Hematopoietic multipotent progenitor cell treated with erythropoietin and hydrocortisone succinate and interleukin-3 and kit ligand, for 8 days (in vitro differentiated cells): ENCODE measurements around the gene PANX1.
"Not testable (repeated sequence)": the region's sequence is repeated elsewhere in the genome, so short reads cannot be mapped to it uniquely, and the experiment has no call there.

Source experiments
- DNase-seq: peaks from one replicate; pipeline ENCODE4 v3.0.0-alpha.2; 2015

The PANX1 gene, protein sequence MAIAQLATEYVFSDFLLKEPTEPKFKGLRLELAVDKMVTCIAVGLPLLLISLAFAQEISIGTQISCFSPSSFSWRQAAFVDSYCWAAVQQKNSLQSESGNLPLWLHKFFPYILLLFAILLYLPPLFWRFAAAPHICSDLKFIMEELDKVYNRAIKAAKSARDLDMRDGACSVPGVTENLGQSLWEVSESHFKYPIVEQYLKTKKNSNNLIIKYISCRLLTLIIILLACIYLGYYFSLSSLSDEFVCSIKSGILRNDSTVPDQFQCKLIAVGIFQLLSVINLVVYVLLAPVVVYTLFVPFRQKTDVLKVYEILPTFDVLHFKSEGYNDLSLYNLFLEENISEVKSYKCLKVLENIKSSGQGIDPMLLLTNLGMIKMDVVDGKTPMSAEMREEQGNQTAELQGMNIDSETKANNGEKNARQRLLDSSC

DNA sequence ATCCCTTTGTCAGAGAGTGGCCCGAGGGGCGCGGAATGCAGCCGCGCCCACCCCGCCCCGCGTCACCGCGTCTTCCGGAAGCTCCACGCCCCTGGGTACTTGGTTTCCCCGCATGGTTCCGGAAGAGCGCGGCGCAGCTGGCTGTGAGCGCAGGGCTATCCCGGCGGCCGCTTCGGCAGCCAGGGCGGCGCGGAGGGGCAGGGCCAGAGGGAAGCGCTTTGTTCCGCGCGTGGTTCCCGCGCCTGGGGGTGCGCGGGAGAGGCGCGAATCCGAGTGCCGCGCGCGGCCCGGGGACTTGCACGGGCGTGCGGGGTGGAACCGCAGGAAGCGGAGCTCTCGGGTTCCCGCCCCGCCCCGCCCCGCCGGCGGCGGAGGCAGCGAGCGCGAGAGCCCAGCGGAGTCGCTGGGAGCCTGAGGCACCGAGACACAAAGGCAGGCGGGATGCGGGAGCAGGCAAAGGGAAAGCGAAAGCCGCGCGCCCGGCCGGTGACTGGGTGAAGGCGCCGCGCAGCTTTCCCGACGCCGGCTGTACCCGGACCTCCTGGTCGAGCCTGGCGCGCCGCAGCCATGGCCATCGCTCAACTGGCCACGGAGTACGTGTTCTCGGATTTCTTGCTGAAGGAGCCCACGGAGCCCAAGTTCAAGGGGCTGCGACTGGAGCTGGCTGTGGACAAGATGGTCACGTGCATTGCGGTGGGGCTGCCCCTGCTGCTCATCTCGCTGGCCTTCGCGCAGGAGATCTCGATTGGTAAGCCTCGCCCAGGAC is at the start of gene PANX1:
TSS of gene PANX1 (plus strand) at position 96 of the 766 bp plus-strand sequence. CDS start at position 568, 472 bp downstream.
- peak; percentile 73 for DNase-seq

DNA sequence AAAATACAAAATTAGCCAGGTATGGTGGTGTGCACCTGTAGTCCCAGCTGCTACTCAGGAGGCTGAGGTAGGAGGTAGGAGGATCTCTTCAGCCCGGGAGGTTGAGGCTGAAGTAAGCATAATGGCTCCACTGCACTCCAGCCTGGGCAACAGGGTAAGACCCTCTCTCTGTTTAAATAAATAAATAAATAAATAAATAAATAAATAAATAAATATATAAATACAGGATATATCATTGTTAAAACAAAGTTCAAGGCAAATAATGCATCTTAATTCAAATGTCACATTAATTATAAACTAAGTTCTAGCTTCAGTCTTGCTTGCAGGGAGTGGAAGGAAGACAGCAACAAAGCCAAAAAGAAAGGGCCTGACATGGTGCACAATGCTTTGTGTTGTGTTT is 44.5 kb upstream of the PANX1 start:
- DNase-seq = no peak

DNA sequence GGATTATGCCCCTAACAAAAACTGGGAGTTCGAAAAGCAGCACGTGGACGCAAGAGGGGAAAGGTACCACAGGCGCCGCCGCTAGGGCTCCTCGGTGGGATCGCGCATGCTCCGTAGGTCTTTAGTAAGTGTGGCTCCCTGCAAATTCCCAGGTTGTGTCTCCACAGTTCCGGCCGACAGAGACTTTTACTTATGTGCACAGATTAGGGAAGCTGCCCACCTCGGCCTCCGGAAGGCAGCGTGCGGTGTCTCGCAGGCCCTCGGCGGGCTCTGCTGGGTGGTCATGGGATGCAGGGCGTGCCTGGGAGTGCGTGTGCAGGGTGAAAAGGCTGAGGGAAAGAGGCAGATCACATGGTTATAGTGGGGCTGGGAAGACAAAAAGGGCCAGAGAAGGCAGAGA is 39.7 kb upstream of the PANX1 start:
- DNase-seq = no peak

DNA sequence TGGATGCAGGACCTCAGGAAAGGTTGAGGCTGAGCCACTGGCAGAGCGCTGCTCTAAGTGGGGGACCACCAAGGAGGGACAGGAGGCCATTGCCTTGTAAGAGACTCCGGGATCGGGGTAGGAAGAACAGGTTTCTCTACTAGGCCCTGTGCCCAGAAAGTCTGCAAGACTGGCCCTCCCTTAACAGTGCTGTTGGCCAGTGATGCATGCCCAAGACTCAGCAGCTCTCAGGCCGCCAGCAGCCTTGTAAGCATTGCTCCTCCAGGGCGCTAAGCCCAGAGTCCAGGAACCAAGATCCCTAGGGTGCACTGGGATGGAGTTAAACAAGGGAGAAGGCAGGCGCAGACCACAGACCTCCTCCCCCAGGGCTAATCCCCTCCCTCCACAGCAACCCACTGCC is 39.3 kb upstream of the PANX1 start:
- DNase-seq = no peak

DNA sequence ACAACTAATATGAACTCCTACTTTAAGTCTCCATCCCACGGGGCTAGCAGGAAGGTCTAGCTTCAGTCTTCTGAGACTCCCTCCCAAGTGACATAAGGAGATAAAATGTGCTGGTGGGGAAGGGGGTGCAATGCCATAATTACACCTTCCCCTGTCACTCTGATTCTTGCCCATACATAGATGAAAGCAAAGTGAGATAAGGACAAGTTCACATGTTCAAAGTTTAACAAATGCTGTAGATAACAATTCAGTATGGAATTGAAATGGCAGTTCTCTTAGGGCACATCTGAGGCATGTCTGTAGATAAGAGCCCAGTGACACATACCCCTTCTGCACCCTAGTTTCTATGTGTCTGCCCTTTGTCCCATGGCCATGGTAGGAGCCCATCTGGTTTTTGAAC is 38.2 kb upstream of the PANX1 start:
- peak; percentile 58 for DNase-seq

DNA sequence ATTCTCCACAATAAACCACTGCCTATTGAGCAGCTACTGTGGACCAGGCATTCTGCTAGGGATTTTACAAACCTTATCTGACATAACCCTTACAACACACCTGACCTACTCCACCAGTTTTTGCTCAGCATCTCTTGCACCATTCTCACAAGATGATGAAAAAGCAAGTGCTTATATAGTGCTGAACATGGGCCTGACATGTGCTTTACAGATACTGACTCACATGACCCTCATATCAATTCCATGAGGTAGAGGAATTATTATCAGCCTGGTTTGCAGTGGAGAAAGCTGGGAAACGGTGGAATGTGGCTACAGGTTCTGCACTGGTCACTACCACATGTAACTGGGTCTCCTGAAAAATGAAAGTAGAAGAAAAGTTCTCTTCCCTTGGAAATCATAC is 37.5 kb upstream of the PANX1 start:
- DNase-seq = no peak

DNA sequence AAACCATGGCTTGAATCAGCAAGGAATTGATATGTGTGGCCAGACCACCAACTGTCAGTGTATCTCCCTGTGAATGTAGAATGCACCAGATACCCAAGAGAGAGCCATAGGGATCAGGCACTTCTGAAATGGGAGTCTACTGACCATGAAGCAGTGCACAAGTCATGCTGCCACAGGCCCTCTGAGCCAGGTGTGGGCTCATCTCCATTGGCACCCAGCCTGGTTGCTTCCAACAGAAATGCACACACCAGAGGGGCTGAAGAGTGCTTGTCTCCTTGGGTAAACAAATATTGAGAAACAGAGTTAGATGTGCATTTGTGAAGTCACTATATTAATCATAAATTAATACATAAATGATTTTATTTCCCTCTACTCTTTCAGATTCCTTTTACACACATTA is 28.4 kb upstream of the PANX1 start:
- no peak for DNase-seq

DNA sequence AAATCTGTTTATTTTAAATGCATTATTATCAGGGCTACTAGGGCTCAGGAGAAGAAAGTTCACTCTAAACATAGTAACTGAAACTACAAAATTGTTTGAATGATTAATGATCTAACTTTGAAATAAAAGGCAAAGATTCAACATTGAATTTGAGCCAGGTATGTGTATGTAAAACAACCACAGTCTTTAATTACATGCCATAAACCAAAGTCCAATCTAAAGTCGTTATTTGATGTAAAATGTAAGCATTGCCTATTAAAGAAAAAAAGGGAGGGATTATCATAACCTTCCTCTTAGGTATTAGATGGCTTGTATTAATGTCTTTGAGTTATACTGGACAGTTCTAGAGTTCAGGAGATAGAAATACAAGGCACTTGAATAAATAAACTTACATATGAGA is 25.2 kb upstream of the PANX1 start:
- DNase-seq = no peak

DNA sequence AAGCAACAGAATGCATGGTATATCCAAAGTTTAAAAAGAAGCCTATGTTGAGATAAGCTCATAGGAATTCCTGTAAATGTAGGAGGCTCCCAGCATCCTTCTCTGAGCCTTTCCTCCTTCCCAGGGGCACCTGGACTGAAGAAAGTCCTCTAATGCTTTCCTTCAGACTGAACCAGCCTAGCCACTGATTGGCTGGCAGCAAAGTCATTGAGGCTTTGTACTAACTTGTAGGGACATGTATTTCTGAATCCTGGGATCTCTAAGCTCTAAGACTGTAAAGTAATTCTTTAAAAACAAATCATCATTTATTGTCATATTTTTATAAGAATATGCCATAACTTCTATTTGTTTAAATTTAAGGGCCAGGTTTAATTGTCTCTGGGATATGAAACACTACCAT is 23.9 kb upstream of the PANX1 start:
- no peak for DNase-seq

DNA sequence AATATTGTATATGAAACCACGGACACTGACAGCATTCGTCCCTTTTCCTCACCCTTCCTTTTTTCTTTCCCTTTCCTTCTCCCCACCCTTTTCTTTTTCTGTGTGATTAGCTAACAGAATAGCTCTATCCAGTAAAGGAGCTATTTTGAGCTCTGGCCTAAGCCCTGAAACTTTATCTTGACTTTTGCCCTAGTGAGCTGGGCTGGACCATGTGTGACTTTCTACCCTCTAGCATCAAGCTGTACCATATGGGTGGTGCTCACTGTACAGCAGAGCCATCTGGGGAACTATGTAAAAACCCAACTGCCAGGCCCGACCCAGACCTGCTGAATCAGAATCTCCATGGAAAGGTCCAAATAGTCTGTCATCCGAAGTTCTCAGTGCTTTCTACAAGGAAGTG is 21.9 kb upstream of the PANX1 start:
- no peak for DNase-seq

DNA sequence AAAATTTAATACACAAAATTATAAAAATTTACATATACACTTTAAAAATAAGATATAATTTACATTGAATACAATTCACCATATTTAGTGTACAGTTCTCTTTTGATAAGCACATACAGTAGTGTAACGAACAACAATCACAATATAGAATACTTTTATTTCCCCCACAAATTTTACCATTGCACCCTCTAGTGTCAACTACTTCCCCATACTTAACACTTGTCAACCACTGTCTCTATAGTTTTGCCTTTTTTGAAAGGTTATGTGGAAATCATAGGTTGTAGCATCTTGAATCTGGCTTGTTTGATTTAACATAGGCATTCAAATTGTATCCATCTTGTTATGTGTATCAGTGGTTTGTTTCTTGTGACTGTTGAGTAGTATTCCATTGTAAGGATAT is 21.3 kb upstream of the PANX1 start:
- peak; percentile 61 for DNase-seq

DNA sequence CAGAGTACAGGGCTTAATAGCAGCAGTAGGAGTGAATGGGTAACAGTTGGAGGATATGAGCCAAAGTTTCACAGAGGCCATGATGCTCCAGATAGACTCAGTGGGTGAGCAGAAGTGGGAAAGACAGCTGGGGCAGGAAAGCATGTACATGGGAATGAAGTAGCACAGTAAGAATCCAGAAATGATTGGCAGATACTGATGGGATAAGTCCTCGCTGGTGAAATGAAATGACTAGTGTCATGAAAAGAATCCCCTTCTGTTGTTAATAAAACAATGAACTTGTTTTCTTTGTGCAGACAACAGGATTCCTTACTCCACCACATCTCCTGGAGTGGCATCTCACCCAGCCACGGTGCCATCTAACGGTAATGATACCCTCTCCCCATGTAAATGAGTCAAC is 17.4 kb upstream of the PANX1 start:
- no peak for DNase-seq

DNA sequence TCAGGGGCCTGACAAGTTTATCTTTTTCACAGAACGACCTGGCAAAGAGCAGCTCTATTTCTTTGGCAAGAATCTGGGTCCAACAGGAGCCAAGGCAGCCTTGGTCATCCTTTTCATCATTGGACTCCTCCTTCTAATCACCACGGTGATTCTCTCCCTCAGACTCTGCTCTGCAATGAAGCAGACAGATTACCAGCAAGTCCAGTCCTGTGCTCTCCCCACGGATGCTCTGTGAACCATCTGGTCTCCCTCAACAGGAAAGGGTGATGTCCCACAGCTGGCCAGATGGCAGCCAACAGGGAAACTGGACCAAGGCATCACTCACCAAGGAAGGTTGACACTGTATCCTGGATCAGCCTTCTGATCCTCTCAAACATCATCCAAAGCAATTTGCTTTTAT is 17.0 kb upstream of the PANX1 start:
- no peak for DNase-seq

DNA sequence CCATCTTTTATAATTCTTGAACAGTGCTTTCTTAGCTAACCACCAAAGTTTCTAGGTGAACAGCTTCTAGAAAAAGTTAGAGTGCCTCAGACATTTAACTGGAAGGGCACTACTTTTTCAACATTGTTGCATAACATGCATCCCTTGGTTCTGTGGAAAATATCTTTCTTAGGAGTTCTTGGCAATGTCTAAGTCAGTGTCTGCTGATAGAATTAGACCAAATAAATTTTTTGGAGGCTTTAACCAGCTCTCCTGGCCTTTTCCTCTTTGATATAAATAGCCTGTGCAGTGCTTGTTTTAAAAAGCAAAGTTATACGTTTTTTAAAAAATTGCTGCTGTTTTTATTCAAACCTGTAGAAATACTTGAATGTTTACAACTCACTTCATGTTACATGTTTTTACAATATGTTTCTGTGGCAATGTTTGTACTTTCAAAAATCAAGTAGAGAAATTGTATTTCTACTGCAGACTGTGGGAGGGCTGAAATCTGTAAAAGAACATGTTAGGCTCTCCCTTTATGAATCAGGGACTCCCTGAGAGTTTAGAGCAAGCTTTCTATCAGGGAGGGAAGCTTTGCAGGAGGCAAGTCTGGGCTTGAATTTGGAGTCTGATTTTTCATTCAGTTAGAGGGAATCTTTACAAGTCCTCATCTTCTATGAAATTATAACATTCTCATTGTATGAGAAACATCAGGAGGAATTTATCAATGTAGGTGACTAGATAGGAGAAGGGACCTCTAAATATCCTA is 16.3 kb upstream of the PANX1 start:
- DNase-seq = no peak

DNA sequence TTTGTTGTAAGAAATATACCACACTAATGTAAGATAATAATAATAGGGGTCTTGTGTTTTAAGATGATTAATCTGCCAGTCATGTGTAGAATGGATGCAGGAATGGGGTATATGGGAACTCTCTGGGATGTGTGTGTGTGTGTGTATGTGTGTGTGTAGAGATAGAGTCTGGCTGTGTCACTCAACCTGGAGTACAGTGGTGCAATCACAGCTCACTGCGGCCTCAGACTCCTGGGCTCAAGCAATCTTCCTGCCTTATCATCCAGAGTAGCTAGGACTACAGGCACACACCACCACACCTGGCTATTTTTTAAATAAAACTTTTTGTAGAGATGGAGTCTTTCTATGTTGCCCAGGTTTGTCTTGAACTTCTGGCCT is 11.5 kb upstream of the PANX1 start:
- no peak for DNase-seq

DNA sequence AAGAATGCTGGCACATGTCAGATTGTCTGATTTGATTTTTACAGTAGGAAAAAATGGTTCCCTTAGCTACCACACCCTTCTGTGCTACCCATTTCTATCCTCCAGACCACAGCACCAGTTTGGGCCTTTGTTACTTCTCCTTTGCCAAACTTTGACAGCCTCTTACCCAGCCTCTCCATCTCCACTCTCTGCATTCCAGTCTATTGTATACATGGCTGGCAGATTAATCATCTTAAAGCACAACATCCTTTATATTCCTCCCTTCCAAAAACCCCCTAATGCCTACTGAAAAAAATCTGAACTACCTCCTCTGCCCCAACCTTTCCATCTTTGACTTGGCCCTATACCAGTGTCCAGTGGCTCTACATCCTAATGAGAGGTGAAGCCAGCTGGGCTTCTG is 10.8 kb upstream of the PANX1 start:
- DNase-seq = no peak

DNA sequence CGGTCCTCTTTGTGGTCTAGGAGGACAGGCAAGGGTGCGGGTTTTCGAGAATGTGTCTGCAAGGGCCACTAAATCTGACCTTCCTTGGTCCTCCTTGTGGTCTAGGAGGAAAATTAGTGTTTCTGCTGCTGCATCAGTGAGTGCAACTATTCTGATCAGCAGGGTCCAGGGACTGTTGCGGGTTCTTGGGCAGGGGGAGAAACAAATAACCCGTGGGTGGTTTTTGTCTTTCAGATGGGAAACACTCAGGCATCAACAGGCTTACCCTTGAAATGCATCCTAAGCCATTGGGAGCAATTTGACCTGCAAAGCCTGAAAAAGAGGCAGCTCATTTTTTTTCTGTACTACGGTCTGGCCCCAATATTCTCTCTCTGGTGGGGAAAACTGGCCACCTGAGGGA is 9.0 kb upstream of the PANX1 start:
- DNase-seq = not testable (repeated sequence)

DNA sequence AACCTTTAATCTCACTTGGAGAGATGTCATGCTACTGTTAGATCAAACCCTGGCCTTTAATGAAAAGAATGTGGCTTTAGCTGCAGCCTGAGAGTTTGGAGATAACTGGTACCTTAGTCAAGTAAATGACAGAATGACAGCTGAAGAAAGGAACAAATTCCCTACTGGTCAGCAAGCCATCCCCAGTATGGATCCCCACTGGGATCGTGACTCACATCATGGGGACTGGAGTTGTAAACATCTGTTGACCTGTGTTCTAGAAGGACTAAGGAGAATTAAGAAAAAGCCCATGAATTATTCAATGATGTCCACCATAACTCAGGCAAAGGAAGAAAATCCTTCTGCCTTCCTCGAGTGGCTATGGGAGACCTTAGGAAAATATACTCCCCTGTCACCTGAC is 8.1 kb upstream of the PANX1 start:
- DNase-seq = not testable (repeated sequence)

DNA sequence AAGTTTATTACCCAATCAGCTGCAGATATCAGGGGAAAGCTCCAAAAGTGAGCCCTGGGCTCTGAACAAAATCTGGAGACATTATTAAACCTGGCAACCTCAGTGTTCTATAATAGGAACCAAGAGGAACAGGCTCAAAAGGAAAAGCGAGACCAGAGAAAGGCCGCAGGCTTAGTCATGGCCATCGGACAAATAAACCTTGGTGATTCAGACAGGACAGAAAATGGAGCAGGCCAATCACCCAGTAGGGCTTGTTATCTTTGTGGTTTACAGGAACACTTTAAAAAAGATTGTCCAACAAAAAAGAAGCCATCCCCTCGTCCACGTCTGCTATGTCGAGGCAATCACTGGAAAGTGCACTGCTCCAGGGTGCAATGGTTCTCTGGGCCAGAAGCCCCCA is 7.7 kb upstream of the PANX1 start:
- no peak for DNase-seq

DNA sequence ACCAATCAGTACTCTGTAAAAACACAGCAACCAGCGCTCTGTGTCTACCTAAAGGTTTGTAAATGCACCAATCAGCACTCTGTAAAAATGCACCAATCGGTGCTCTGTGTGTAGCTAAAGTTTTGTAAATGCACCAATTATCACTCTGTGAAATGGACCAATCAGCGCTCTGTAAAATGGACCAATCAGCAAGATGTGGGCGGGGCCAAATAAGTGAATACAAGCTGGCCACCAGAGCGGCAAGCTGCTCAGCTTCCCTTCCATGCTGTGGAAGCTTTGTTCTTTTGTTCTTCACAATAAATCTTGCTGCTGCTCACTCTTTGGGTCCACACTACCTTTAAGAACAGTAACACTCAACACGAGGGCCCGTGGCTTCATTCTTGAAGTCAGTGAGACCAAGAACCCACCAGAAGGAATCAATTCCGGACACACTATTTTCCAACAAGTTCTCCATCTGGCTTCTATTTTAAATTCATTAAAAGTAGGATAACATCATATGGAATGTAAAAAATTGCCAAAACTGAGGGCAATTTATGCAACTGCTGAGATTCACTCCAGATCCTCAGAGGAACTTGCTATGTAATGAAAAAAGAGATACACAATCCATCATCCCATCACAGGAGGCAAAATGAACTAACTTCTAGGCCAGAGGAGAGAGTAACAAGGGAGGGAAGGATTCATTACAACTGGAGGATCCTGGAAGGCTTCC is 3.1 kb upstream of the PANX1 start:
- no peak for DNase-seq

DNA sequence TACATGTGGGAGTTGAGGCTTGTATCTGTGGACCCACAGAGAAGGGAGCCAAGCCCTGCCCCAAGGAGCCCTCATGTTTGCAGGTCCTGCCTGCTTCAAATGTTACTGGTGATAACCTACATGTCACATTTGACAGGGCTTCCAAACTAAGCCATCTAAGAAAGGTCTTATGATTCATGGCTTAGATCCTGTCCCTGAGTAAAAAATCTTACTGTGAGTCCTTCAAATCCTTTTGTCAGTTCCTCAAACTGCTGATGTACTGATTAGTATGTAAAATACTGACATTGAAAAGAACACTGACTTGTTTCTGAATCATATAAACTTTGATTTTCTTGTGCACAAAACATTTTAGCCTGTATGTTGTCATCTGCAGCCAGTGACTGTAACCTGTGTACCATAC is 1.0 kb upstream of the PANX1 start:
- no peak for DNase-seq

DNA sequence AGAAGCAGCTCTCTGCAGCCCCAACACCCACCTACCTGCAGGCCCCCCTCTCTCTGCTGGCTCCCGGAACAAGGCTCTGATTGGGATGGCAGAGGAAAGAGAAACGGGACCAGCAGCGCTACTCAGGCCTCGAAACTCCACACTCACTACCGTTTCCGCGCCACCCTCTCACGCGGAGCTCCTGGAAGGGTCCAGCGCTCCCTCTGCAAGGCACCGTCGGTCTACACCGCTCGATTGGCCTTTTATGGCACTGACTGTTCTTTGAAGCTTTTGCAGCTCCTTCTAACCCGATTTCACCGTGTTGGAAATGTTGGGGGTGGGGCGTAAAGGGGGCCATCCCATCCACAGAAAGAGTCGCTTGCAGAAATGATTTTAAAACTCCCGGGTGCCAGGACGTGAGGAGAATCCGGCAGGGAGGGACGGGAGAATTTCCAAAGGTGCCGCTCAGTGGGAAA is 323 bp upstream of the PANX1 start:
- DNase-seq = peak; percentile 21
